GM20000 (cell line): ENCODE results near the gene CACUL1.

Source experiments
- DNase-seq: peaks from one replicate; pipeline ENCODE4 v3.0.0; 2012; ENCODE audit warnings: low spot score
- TF ChIP-seq, protein P1 (sequence below): IDR thresholded peaks from 2 replicates; pipeline ENCODE4 v1.5.1; 2012; ENCODE audit warnings: mild to moderate bottlenecking, control low read depth; ENCODE audit errors: extremely low read depth, missing control alignments

Gene CACUL1

DNA sequence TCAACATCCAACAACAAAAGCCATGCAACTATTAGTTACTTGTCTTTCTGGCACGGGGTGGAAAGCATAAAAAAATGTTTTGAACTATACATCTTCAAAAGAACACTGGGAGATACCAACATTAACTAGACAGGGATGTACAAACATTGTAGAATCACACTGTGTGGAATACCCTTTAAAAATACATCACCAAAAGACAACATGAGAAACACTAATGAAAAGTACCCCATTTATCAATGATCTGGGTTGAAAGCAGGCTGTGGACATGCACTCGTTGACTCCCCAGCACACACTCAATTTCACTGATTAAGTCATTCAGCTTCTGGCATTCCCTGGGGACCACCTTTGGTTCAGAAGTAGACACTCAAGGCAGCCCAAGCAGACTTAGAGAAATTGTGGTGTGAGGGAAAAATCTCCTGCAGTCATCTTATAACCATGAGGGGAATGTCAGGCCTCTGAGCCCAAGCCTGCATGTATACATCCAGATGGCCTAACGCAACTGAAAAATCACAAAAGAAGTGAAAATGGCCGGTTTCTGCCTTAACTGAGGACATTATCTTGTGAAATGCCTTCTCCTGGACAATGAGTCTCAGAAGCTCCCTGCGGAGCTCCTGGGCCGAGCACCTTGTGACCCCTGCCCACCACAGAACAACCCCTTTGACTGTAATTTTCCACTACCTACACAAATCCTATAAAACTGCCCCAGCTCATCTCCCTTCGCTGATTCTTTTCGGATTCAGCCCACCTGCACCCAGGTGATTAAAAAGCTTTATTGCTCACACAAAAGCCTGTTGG lies 53.0 kb downstream of the CACUL1 start:
- DNase-seq: no peak
- TF ChIP-seq, protein P1, sequence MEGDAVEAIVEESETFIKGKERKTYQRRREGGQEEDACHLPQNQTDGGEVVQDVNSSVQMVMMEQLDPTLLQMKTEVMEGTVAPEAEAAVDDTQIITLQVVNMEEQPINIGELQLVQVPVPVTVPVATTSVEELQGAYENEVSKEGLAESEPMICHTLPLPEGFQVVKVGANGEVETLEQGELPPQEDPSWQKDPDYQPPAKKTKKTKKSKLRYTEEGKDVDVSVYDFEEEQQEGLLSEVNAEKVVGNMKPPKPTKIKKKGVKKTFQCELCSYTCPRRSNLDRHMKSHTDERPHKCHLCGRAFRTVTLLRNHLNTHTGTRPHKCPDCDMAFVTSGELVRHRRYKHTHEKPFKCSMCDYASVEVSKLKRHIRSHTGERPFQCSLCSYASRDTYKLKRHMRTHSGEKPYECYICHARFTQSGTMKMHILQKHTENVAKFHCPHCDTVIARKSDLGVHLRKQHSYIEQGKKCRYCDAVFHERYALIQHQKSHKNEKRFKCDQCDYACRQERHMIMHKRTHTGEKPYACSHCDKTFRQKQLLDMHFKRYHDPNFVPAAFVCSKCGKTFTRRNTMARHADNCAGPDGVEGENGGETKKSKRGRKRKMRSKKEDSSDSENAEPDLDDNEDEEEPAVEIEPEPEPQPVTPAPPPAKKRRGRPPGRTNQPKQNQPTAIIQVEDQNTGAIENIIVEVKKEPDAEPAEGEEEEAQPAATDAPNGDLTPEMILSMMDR: no peak

GRCh38 chr10:118698421-118698820 lies 56.3 kb downstream of the CACUL1 start:
- TF ChIP-seq, protein P1: no peak
- peak; percentile 21 for DNase-seq

- no peak for DNase-seq
- TF ChIP-seq, protein P1: no peak
Measured at GRCh38 chr10:118694848-118695247, 59.9 kb downstream of the CACUL1 start.

- TF ChIP-seq, protein P1: no peak
- DNase-seq: no peak
Measured at GRCh38 chr10:118692872-118693271, 61.9 kb downstream of the CACUL1 start.

GRCh38 chr10:118689070-118689858 lies 65.5 kb downstream of the CACUL1 start:
- TF ChIP-seq, protein P1: no peak
- DNase-seq: no peak

GRCh38 chr10:118687472-118687871 lies 67.3 kb downstream of the CACUL1 start:
- TF ChIP-seq, protein P1: no peak
- DNase-seq: no peak

DNA sequence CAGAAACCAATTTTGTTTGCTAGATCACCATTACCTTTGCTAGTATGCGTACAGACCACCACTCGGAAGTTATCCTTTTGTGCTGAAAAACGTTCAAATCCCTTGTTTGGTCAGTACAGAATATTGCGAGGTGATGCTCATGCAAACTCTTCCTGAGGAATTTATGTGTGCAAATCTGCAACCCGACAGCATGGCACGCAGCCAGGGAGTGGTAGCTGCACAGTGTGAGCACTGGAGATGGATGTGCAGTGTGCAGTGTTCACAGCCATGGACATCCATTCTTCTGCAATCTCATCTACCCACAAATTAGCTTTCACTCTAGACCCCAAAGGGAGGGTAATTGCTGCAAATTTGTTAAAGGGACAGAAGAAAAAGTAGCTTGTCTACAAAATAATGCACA lies 72.2 kb downstream of the CACUL1 start:
- DNase-seq: no peak
- TF ChIP-seq, protein P1: no peak
